HG03045 (cell line): Measurements from ENCODE around the gene E2F4.
A peak's percentile ranks its signal among the peaks of the same experiment; 100 is the strongest.

ENCODE experiments used
- ATAC-seq: cut with Tn5 transposase; IDR thresholded peaks from one replicate; pipeline ENCODE4 v1.9.1; 2021; ENCODE audit warnings: mild to moderate bottlenecking, moderate library complexity; ENCODE audit not compliant: unreplicated experiment

E2F4 gene

DNA sequence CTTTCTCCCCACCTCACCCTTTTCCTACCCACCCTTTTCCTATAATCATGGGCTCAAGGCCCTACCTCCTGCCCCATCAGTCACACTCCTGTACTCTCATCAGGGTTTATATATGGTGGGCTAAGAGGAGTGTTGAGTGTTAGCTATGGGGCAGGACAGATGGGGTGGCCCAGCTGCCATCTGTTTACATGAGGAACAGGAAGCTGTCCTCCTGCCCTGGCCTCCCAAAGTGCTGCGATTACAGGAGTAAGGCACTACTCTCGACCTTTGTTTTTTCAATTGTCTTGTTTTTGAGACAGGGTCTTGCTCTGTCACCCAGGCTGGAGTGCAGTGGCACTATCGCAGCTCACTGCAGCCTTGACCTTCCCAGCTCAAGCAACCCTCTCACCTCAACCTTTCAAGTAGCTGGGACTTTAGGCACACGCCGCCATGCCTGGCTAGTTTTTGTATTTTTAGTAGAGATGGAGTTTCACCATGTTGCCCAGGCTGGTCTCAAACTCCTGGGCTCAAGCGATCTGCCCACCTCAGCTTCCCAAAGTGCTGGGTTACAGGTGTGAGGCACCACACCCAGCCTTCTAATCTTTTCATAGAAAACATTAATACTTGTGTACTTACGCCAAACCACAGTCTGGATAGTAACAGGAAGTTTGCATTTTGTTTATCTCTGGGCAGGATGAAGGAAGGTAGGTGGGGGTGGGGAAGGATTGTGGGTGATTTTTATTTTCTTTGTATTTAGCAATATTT is 33.9 kb upstream of the E2F4 start:
- no peak for ATAC-seq

DNA sequence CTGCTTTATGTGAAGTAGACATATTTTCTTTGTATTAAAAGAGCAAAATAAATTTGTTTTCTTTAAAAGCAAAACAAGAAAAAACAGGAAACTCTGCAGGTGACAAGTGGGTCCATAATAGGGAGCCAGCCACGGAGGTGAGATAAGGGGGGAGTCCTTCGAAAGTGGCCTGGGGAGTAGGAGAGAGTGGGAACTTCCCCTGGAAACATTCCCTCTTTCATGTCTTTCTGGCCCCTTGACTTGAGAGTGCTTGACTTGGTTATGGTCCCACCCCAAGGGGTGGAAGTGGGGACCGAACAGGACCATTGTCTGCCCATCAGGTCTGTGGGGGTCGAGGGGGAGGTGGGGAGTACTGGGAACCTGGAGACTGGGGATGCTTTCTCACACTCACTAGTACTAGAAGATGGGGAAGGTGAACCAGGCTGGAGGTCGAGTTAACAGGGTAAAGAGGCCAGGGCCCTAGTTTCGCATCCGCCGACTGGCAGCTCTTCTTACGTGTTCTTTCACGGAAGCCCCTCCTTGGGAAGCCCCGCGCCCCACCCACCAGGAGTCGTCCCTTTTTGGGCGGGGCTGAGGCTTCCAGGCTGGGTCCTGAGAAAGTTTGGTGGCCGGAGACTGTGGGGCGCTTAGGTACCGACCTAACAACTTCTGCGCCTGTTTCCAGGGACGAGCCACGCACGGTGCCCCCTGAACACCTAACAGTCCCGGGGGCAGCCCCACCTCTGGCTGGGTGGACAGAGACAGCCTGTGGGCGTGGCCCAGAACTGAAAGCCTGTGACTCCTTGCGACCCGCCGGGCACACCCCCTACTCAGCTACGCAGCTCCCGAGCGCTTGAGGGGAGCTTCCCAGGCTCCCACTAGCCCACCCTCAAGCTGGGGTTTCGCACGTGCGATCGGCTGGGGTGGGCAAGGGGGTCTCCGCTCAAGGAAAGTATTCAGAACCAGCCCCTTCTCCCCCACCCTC is 33.0 kb upstream of the E2F4 start:
- peak; percentile 42 for ATAC-seq

DNA sequence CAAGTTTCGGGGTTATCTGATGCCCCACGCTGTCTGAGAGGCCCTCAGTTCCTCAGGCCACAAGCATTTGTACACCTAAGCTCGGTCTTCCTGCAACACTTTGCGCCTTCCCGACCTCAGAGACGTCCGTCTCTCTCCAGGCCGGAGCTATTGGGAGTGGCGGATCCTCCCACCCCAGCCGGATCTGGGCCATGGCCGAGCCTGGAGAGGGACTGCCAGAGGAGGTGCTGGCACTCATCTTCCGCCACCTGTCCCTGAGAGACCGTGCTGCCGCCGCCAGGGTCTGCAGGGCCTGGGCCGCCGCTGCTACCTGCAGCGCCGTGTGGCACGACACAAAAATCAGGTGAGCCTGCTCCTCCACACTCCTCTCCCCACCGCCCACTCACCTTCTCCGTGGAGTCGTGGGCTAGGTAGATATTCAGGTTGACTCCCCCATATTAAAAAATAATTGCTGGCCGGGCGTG is 30.3 kb upstream of the E2F4 start:
- no peak for ATAC-seq

DNA sequence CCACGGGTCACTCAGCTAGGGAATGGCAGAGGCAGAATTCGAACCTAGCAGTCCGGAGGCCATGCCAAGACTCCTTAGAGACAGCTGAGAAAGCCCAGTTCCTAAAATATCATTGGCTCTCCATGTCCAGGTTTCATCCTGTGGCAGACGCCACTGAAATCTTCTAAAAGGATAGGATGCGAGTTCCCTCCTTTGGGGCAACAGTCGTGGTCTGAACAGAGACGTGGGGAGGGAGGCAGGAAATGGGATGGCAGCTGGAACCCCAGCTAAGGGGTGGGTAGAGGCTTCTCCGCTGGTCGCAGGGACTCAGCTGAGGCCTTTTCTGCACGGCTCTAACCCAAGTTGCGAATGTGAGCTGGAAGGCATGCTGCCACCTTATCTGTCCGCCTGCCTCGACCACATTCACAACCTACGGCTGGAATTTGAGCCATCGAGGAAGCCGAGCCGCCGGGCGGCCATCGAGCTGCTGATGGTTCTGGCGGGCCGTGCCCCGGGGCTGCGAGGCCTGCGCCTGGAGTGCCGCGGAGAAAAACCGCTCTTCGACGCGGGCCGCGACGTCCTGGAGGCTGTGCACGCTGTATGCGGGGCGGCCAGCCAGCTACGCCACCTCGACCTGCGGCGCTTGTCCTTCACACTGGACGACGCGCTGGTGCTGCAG is 29.3 kb upstream of the E2F4 start:
- ATAC-seq = no peak

DNA sequence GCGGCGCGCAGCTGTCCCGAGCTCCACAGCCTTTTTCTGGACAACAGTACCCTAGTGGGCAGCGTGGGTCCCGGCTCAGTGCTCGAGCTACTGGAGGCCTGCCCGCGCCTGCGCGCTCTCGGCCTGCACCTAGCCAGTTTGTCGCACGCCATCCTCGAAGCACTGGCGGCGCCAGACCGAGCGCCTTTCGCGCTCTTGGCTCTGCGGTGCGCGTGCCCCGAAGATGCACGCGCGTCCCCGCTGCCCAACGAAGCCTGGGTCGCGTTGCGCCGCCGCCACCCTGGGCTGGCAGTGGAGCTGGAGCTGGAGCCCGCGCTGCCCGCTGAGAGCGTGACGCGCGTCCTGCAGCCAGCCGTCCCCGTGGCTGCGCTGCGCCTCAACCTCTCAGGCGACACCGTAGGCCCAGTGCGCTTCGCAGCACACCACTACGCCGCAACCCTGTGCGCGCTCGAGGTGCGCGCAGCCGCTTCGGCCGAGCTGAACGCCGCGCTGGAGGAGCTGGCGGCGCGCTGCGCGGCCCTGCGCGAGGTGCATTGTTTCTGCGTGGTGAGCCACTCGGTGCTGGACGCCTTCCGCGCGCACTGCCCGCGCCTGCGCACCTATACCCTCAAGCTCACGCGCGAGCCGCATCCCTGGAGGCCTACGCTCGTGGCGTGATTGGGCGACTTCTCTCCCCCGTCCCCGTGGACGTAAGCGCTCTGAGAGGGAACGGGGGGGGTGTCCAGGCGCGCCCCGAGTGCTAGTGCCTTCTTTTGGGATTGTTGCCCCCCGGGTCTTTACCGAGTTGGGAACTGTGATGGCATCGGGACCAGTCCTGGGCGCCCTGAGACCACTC is 28.6 kb upstream of the E2F4 start:
- ATAC-seq = no peak

DNA sequence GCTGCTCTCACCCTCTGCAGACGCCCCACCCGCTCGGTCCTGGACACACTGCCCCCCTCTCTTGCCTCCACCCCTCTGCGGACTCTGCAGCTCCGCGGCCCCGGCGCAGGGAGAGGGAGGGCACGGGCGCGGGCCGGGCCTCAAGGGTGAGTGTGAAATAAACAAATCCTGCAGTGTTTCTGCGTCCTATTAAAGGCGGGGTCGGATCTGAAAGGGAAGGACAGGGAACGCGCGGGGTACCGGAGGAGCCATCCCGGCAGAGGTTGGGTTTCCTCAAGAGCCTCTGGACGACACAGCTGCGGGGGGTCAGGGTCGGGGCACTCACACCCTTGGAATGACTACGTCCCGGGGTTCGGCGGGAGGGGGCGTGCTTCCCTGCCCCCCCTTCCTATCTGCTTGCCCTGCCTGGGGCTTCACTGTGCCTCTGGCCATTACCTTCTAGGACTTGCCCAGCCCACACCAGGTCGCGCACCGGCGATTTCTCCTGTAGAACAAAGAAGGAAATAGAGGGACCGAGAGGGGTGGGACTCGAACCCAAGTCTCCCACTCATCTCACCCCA is 27.9 kb upstream of the E2F4 start:
- ATAC-seq = no peak

DNA sequence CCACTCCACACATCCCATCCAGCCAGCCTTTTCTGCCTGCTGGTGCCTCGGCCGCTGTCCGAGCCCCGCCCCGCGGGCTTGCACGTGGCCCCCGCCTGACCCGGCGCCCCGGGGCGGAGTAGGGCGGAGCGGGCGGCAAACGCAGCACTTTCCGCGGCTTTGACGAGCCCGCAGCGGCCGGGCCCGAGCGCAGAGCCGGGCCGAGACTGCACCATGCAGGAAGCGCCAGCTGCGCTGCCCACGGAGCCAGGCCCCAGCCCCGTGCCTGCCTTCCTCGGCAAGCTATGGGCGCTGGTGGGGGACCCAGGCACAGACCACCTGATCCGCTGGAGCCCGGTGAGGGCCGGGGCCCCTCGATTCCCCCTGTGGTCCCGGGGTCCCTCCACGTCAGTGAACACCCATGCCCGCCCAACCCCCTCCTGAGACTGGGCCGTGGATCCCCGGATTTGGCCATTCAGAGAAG is 27.3 kb upstream of the E2F4 start, which contains the start of gene HSF4:
HSF4 (plus strand) TSS at position 147 of the 463 bp plus-strand sequence; CDS start at position 214, 67 bp downstream.
- ATAC-seq = no peak

DNA sequence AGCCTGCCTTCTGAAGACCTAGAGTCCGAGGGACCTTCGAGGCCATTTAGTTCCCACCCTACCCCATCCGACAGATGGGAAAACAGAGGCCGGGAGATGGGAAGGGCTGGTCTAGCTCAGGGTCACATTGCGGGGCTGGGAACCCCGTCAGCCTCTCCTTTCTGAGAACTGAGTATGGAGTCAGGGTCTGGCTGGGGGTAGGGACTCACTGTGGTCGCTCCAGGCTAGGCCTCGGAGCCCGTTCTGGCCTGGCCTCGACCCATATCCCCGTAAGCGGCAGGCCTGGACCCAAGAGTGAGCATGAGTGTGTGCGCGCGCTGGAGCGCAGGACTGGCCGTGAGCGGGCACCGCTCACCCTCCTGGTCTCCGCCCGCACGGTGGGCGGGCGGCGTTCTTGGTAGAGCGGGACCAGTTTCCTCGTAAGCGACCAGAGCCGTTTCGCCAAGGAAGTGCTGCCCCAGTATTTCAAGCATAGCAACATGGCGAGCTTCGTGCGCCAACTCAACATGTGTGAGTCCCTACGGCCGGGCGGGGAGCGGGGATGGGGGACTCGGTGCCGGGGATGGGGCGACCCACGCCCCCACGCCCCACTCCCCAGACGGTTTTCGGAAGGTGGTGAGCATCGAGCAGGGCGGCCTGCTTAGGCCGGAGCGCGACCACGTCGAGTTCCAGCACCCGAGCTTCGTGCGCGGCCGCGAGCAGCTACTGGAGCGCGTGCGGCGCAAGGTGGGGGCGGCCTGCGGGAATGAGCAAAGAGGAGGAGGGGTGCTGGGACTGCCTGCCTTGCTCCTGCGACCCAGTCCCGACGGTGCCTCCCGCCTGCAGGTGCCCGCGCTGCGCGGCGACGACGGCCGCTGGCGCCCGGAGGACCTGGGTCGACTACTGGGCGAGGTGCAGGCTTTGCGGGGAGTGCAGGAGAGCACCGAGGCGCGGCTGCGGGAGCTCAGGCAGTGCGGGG is 26.6 kb upstream of the E2F4 start:
- ATAC-seq = no peak

DNA sequence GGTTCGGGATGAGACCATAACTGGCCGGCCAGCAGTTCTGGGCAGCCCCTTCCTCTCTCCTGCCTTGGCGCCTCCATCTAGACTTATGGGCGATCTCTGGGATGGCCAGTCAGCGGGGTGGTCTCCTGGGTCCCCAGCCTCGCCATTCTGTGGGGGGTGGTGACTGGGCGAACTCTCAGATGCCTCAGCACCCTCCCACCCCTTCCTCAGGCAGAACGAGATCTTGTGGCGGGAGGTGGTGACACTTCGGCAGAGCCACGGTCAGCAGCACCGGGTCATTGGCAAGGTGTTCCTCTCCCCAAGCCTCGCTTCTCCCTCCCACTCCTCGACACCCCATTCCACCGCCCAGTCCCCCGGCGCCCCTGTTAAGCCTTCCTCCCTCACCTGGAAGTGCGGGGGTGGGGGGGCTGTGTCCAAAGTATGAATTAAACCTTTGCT is 25.8 kb upstream of the E2F4 start:
- no peak for ATAC-seq

DNA sequence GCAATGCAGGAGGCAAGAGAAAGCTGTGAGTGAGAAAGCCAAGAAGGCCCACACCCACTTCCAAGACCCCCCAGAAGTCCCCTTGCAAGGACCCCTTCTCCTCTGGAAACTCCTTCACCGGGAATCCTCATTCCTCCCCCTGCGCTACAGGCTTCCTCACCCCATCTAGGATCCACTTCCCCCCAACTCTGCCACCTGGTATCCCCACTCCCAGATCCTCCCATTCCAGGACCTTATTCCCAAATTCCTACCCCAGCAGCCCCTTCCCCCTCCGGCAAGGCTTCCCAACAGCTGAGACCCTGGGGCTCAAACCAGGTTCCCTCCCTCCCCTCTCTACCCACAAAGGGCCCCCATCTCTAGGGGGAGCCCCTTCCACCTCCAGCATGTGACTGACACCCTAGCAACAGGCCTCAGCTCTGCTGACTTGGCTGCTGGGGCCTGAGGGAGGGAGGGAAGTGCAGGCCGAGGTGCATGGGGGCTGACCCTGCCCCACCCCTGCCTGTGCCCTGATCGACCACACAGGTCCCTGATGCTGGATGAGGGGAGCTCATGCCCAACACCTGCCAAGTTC is 25.3 kb upstream of the E2F4 start:
- no peak for ATAC-seq

DNA sequence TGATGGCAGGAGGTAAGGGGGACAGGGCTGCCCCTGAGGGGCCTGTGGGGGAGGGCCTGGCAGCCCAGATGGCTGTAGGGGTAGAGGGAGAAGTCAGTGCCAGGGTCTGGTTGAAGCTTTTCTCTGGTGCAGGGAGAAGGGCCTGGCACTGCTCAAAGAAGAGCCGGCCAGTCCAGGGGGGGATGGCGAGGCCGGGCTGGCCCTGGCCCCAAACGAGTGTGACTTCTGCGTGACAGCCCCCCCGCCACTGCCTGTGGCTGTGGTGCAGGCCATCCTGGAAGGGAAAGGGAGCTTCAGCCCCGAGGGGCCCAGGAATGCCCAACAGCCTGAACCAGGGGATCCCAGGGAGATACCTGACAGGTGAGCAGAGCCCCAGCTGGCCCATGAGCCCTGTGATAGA is 24.4 kb upstream of the E2F4 start:
- no peak for ATAC-seq

DNA sequence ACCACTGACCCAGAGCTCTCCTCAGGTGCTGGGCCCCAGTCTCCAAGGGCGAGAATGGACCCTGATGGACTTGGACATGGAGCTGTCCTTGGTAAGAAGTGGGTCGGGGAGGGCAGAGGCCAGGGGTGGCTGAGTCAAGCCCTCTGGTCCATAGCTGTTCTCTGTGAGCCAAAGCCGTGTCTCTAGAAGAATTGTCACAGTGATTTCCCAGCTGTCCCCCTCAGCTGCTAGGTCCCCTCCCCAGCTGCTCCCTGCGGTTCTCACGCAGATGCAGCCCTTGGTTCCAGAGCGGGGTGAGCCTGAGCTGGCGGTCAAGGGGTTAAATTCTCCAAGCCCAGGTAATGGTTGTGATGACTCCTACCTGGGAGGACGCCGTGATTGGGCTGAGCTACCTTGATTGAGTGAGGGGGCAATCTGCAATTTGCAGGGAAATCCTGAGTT is 22.9 kb upstream of the E2F4 start:
- ATAC-seq = no peak

DNA sequence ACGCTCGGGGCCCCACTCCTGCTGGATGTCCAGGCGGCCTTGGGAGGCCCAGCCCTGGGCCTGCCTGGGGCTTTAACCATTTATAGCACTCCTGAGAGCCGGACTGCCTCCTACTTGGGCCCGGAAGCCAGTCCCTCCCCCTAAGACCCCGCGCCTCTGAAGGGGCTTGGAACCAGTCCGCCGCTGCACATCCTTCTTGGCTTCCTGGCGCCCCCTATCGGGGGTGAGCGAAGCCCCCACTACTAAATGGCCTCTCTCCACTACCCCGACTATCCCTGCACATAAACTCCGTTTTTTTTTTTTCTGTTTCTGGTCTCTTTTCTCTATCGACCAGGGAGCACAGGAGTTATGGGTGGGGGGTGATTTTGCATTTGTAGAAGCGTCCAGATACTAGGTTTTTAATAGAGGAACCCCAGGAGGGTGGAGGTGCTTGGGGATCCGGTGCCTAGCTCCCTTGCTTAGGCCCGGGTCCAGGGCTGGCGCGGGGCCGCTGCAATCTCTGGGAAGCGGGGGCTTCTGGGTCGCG is 22.2 kb upstream of the E2F4 start:
- no peak for ATAC-seq

DNA sequence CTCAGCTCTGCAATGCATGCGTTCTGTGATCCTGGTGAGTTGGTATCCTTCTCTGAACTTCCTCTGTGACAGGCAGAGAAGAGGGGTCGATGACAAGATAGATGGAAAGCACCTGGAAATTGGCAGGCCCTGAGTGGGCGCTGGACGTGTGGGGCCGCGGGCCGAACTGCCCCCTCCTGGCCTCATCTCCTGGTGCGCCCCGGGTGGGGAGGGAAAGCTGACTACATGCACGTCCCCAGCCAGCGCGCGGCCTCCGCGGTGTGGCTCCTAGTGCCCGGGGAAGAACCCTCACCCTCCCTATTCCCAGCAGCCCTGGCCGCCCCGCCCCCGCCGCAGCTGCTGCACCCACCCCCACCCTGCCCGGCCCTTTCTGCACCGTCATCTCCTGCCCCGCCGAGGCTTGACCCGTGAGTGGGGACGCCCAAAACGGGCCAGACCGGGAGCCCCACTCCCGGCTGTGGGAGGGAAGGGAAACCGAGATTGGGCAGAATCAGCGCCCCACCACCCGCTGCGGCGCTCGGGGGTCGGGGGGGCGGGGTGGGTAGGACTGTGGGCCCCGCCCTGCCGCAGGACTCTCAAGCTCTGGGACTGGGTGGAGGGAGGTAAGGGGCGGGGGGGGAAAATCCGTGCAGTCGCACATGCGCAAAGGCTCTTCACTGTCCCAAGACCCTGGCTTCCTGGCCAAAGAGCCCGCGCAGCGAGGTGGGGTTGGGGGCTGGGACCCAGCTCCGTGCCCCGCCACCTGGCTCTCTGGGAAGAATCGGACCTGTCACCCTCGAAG is 21.6 kb upstream of the E2F4 start, which contains the start of gene NOL3:
NOL3 (plus strand) TSS at position 371 of the 781 bp plus-strand sequence.
- peak; percentile 52 for ATAC-seq

DNA sequence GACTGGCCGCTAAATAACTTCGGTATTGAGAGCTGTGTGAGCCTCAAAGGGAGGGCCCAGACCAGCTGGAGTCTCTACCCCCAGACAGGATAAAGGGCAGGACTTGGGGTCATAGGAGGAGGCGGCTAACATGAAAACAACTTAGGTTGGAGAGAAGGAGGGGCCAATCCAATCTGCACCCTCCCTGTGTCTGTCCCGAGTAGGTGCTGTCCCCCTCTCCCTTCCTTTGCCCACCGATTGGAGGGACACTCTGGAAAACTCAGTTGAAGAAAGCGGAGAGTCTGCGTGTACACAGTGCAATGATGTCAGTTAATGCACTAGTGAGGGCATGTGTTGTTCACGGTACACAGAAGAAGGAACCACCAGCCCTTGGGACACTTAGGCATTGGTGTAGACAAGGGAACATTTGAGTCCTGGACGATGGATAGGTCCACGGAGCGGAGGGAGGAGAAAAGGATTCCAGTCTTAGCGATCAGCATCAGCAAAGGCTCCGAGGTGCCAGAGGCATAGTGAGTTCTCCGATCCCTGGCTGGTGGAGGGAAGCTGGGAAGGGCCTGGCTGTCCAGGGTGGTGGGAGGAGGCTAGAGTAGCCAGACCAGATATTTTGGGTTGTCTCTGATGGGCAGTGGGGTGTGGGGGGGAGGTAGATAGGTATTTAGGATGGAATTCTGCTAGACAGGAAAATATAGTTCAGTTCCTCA is 20.9 kb upstream of the E2F4 start:
- ATAC-seq = peak; percentile 8

DNA sequence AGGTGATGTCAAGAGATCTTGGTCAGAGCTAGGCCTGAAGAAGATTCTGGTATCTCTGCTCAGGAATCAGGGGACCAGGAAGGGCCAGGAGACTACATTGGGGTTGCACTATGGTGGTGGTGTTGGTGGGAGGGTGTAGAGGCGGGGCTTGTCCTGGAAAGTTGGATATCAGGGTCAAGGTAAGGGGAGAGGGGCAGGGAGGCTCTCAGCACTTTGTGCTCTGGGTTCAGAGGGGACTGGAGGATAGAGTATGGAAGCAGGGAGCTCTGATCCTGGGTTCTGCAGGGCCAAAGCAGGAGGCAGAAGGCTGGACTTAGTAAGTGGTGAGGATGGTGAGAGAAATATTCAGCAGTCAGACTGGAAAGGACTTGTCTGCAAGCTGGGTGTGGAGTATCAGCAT is 18.6 kb upstream of the E2F4 start:
- ATAC-seq = no peak
